Lung (tissue), 12 donors: ENCODE measurements around the gene FEM1C. TPM values are rescaled to one million over a fixed set of nuclear protein-coding genes. Genes with fewer than 3 reads are reported as not detected.
A peak's percentile ranks its signal among the peaks of the same experiment; 100 is the strongest.

ENCODE experiments used
- ATAC-seq: fragments of 200-7000 bp; cut with Tn5 transposase; one replicate; pipeline ENCODE4 v1.9.1; 2020; ENCODE audit warnings: moderate number of reproducible peaks; ENCODE audit not compliant: insufficient read depth, low FRiP score
- DNase-seq, 3 donors: peaks; one replicate each; pipeline ENCODE4 v3.0.0-alpha.2; 2013 to 2017
- H3K27ac ChIP-seq, 2 donors: one replicate each; pipeline ENCODE4 v1.5.1; 2013; ENCODE audit warnings: mild to moderate bottlenecking in 2 of 2, moderate library complexity in 2 of 2, control low read depth in 1 of 2, inconsistent platforms in 1 of 2, low read depth in 1 of 2, low read length in 1 of 2
- H3K27me3 ChIP-seq, 3 donors: one replicate each; pipeline ENCODE4 v1.5.1; 2013; ENCODE audit warnings: low read length in 2 of 3; ENCODE audit not compliant: control insufficient read depth in 3 of 3, insufficient read depth in 3 of 3
- H3K36me3 ChIP-seq, 4 donors: one replicate each; pipeline ENCODE4 v1.5.1; 2013; ENCODE audit warnings: low read length in 4 of 4, mild to moderate bottlenecking in 1 of 4, moderate library complexity in 1 of 4; ENCODE audit not compliant: control insufficient read depth in 4 of 4, insufficient read depth in 4 of 4
- H3K4me1 ChIP-seq, 5 donors: one replicate each; pipeline ENCODE4 v1.5.1; 2013; ENCODE audit warnings: low read length in 5 of 5, mild to moderate bottlenecking in 2 of 5, moderate library complexity in 1 of 5; ENCODE audit not compliant: control insufficient read depth in 5 of 5, insufficient read depth in 5 of 5
- H3K4me3 ChIP-seq: one replicate; pipeline ENCODE4 v1.5.1; 2013; ENCODE audit warnings: mild to moderate bottlenecking, control low read depth, moderate library complexity
- H3K9ac ChIP-seq, 2 donors: one replicate each; pipeline ENCODE4 v1.5.1; 2013; ENCODE audit warnings: low read length in 2 of 2, control low read depth in 1 of 2; ENCODE audit not compliant: insufficient read depth in 1 of 2
- H3K9me3 ChIP-seq, 4 donors: one replicate each; pipeline ENCODE4 v1.5.1; 2013; ENCODE audit warnings: low read length in 3 of 4, mild to moderate bottlenecking in 1 of 4, moderate library complexity in 1 of 4; ENCODE audit not compliant: control insufficient read depth in 4 of 4, insufficient read depth in 3 of 4
- WGBS, 2 donors: extraction: QIAGEN DNeasy Blood & Tissue Kit; methylation state at CpG; one replicate each; pipeline ENCODE4 v1.1.7; 2013; 5-methylcytosine and 5-hydroxymethylcytosine counted together
- polyA plus RNA-seq, 2 donors: library from polyadenylated mRNA; stranded (reverse); fragments of 200-250 nt; gene quantifications; one replicate each; pipeline ENCODE4 v1.2.1, GENCODE V29; 2013
- total RNA-seq, 2 donors: library from RNA; depleted of rRNA in 1 of 2; stranded (reverse); fragments of >200 nt in 1 of 2; gene quantifications; one replicate each; pipeline ENCODE4 v1.2.1, GENCODE V29; 2014 to 2021
- TF ChIP-seq, protein P1 (sequence below): IDR thresholded peaks from 2 replicates; pipeline ENCODE4 v1.5.1; 2012; ENCODE audit warnings: mild to moderate bottlenecking; ENCODE audit errors: control extremely low read depth, extremely low read depth
- donor health status: control.
- donor health status: control.
- donor health status: Bipolar disorder and iron deficiency.
- donor health status: healthy.
- donor health status: DM: yes; HTN: yes; CAD: no.

FEM1C gene
- total and polyA plus RNA-seq, 4 donors = 8.0 to 47.9 (median 19.2) TPM

GRCh38 chr5:115561176-115561575, 16.6 kb upstream of the FEM1C start:
- Histone ChIP-seq H3K36me3 (no peaks in the 10 kb centered on the region), H3K4me3 (no peak overlapping the region)
- 88 to 91% methylated on average over 3 of the region's 3 CpGs for WGBS, 2 donors

DNA sequence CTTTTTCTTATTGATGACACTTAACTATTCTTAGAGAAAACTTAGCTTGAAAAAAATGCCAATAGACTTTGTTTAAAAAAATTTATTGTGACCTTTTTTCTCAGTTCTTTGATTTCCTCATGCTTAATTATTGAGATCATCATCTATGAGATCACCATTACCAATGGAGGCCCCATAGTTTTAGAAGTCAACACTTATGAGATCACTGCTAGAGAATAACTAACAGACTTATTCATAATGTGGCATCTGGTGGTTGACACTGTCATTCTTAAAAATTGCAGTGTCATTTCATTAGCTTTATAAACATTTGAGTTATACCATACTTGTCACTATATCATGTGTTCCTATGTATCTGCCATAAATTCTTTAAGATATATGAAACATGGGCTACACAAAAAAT, 14.9 kb upstream of the FEM1C start:
- Histone ChIP-seq H3K36me3 (no peaks in the 10 kb centered on the region), H3K9me3 (no peaks in the 10 kb centered on the region), H3K4me1 (peaks cover 0 to 8% (median 0%) of the 10 kb centered on the region in 5 donors), H3K9ac (no peak overlapping the region), H3K27me3 (no peaks in the 10 kb centered on the region), H3K27ac (peak overlapping the region in 1 of 2 donors; percentile 12), H3K4me3 (no peak overlapping the region)
- no peak for DNase-seq
- ATAC-seq = no peak
- TF ChIP-seq, protein P1, sequence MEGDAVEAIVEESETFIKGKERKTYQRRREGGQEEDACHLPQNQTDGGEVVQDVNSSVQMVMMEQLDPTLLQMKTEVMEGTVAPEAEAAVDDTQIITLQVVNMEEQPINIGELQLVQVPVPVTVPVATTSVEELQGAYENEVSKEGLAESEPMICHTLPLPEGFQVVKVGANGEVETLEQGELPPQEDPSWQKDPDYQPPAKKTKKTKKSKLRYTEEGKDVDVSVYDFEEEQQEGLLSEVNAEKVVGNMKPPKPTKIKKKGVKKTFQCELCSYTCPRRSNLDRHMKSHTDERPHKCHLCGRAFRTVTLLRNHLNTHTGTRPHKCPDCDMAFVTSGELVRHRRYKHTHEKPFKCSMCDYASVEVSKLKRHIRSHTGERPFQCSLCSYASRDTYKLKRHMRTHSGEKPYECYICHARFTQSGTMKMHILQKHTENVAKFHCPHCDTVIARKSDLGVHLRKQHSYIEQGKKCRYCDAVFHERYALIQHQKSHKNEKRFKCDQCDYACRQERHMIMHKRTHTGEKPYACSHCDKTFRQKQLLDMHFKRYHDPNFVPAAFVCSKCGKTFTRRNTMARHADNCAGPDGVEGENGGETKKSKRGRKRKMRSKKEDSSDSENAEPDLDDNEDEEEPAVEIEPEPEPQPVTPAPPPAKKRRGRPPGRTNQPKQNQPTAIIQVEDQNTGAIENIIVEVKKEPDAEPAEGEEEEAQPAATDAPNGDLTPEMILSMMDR = no peak

More at GRCh38 chr5:115561176-115561575, 16.6 kb upstream of the FEM1C start:
- DNase-seq (no peak), ATAC-seq (no peak)
- Histone ChIP-seq H3K9me3 (no peaks in the 10 kb centered on the region), H3K9ac (no peak overlapping the region), H3K27me3 (no peaks in the 10 kb centered on the region), H3K4me1 (peaks cover 0 to 8% (median 0%) of the 10 kb centered on the region in 5 donors), H3K27ac (no peak overlapping the region)
- TF ChIP-seq, protein P1 = no peak

DNA sequence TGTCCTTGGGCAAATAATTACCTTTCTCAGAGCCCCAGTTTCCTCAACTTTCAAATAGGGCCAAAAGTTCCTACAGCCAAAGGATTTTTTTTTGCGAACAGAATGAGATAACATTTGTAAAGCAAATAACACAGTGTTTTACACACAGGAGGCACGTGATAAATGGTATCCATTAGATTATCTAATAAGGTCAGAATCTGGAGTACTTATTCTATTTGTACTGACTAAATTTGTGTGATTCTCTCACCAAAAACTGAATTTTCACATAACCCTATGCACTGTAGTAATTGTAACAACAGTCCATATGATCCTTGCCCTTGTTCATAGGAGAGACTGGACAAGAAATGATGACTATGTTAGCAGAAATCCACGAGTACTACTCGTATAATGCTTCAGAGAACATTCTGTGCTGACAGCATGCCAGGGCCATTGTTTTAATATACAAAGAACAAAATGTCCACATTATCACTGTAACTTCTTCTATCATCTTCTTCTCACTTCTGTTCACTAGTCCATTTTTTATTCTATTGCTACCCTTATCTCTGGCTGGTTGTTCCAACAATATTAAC, 13.9 kb upstream of the FEM1C start:
- no peak for DNase-seq
- Histone ChIP-seq H3K36me3 (no peaks in the 10 kb centered on the region), H3K9ac (no peak overlapping the region), H3K4me1 (peaks cover 0 to 8% (median 0%) of the 10 kb centered on the region in 5 donors), H3K27ac (peak overlapping the region in 1 of 2 donors; percentile 65), H3K27me3 (no peaks in the 10 kb centered on the region), H3K9me3 (no peaks in the 10 kb centered on the region), H3K4me3 (no peak overlapping the region)
- TF ChIP-seq, protein P1 = no peak
- WGBS, 2 donors = 55 to 77% methylated on average over 4 of the region's 4 CpGs
- no peak for ATAC-seq
